Neutrophil (primary cell): ENCODE results near the gene NDEL1.

Experiments used
- H3K27ac ChIP-seq: fragments of 200-600 bp; sonication (generic); 2 replicates; pipeline ENCODE4 v1.5.1; 2016; ENCODE audit warnings: mild to moderate bottlenecking, moderate library complexity
- H3K27me3 ChIP-seq: fragments of 200-600 bp; sonication (generic); 2 replicates; pipeline ENCODE4 v1.6.0; 2016; ENCODE audit warnings: mild to moderate bottlenecking
- H3K36me3 ChIP-seq: fragments of 200-600 bp; sonication (generic); 2 replicates; pipeline ENCODE4 v1.5.1; 2017
- H3K4me1 ChIP-seq, 2 experiments: fragments of 200-600 bp in 1 of 2; sonication (generic) in 1 of 2; 1 replicate in 1 of 2; 2 replicates in 1 of 2; pipeline versions ENCODE4 v1.5.1 to v1.6.1; 2013 to 2016; ENCODE audit warnings: low read depth in 1 of 2, low read length in 1 of 2, mild to moderate bottlenecking in 1 of 2, moderate library complexity in 1 of 2; ENCODE audit not compliant: control insufficient read depth in 1 of 2, insufficient read depth in 1 of 2
- H3K4me3 ChIP-seq, 2 experiments: fragments of 200-600 bp in 1 of 2; sonication (generic) in 1 of 2; 1 replicate in 1 of 2; 2 replicates in 1 of 2; pipeline ENCODE4 v1.5.1; 2013 to 2016; ENCODE audit warnings: low read depth in 1 of 2, low read length in 1 of 2, mild to moderate bottlenecking in 1 of 2, moderate library complexity in 1 of 2
- H3K9me3 ChIP-seq: fragments of 200-600 bp; sonication (generic); 2 replicates; pipeline ENCODE4 v1.5.1; 2016
- CTCF ChIP-seq: fragments of 200-600 bp; sonication (generic); IDR thresholded peaks from 2 replicates; pipeline ENCODE4 v1.5.1; 2016; ENCODE audit warnings: antibody characterized with exemption

The NDEL1 gene

GRCh38 chr17:8475227-8475626 lies 39.5 kb downstream of the NDEL1 start:
- H3K4me3 ChIP-seq = no peak overlapping the region
- no peaks in the 10 kb centered on the region for H3K27me3 ChIP-seq
- TF ChIP-seq CTCF = no peak
- H3K9me3 ChIP-seq = no peaks in the 10 kb centered on the region
- no peak overlapping the region for H3K27ac ChIP-seq
- peaks cover 100% of the 10 kb centered on the region for H3K36me3 ChIP-seq
- no peaks in the 10 kb centered on the region for H3K4me1 ChIP-seq

- Histone ChIP-seq H3K36me3 (peaks cover 100% of the 10 kb centered on the region), H3K4me3 (no peak overlapping the region), H3K9me3 (no peaks in the 10 kb centered on the region), H3K27me3 (no peaks in the 10 kb centered on the region), H3K4me1 (no peaks in the 10 kb centered on the region), H3K27ac (no peak overlapping the region)
- TF ChIP-seq CTCF = no peak
These were observed 40.1 kb downstream of the NDEL1 start for GRCh38 chr17:8475781-8476180.

- no peak for TF ChIP-seq CTCF
- Histone ChIP-seq H3K27ac (no peak overlapping the region), H3K36me3 (peaks cover 100% of the 10 kb centered on the region), H3K4me3 (no peak overlapping the region), H3K27me3 (no peaks in the 10 kb centered on the region), H3K9me3 (no peaks in the 10 kb centered on the region), H3K4me1 (no peaks in the 10 kb centered on the region)
These were observed 41.1 kb downstream of the NDEL1 start for GRCh38 chr17:8476741-8477140.

- TF ChIP-seq CTCF = no peak
- Histone ChIP-seq H3K27ac (no peak overlapping the region), H3K4me1 (no peaks in the 10 kb centered on the region), H3K9me3 (no peaks in the 10 kb centered on the region), H3K4me3 (no peak overlapping the region), H3K27me3 (no peaks in the 10 kb centered on the region), H3K36me3 (peaks cover 100% of the 10 kb centered on the region)
These were observed 41.5 kb downstream of the NDEL1 start for GRCh38 chr17:8477171-8477570.

GRCh38 chr17:8477715-8478441 lies 42.2 kb downstream of the NDEL1 start:
- H3K36me3 ChIP-seq = peaks cover 99% of the 10 kb centered on the region

More at GRCh38 chr17:8477715-8478441, 42.2 kb downstream of the NDEL1 start:
- no peaks in the 10 kb centered on the region for H3K9me3 ChIP-seq
- no peaks in the 10 kb centered on the region for H3K4me1 ChIP-seq
- H3K27me3 ChIP-seq = no peaks in the 10 kb centered on the region
- TF ChIP-seq CTCF = no peak
- H3K4me3 ChIP-seq = no peak overlapping the region
- H3K27ac ChIP-seq = no peak overlapping the region
